SW 1271 (cell line): Measurements from ENCODE around the gene ZSCAN10.

ENCODE experiments used
- DNase-seq, 2 experiments: peaks; one replicate each; lab custom pipeline; 2025; lab: John Stamatoyannopoulos, UW

Gene ZSCAN10

GRCh38 chr16:3112058-3112880 lies 13.2 kb upstream of the ZSCAN10 start, which contains the start of gene ZNF205:
ZNF205 (plus strand) TSS chr16:3112586; CDS start chr16:3113431, 845 bp downstream.
- peak; percentile 41 to 63 for DNase-seq

- DNase-seq = peak; percentile 52 to 76
Measured at GRCh38 chr16:3106205-3106928, 7.3 kb upstream of the ZSCAN10 start.

GRCh38 chr16:3101841-3102470 lies 2.9 kb upstream of the ZSCAN10 start:
- no peak for DNase-seq

GRCh38 chr16:3101018-3101840 lies 2.1 kb upstream of the ZSCAN10 start:
- peak in 1 of 2 experiments; percentile 24 for DNase-seq

- DNase-seq = peak in 1 of 2 experiments; percentile 43
Measured at GRCh38 chr16:3099732-3100499, 822 bp upstream of the ZSCAN10 start.

- DNase-seq = no peak
Measured at GRCh38 chr16:3099395-3099731, 269 bp upstream of the ZSCAN10 start.

GRCh38 chr16:3097266-3097665 lies 1.8 kb downstream of the ZSCAN10 start:
- DNase-seq = no peak

- no peak for DNase-seq
Measured at GRCh38 chr16:3096362-3096761, 2.7 kb downstream of the ZSCAN10 start.

GRCh38 chr16:3095869-3096268 lies 3.2 kb downstream of the ZSCAN10 start:
- no peak for DNase-seq

GRCh38 chr16:3094289-3095027 lies 4.6 kb downstream of the ZSCAN10 start:
- no peak for DNase-seq

GRCh38 chr16:3092501-3092941 lies 6.6 kb downstream of the ZSCAN10 start:
- DNase-seq = no peak

GRCh38 chr16:3091551-3091950 lies 7.5 kb downstream of the ZSCAN10 start:
- DNase-seq = no peak

GRCh38 chr16:3089717-3090592 lies 9.1 kb downstream of the ZSCAN10 start:
- DNase-seq = no peak

GRCh38 chr16:3088925-3089716 lies 10.0 kb downstream of the ZSCAN10 start:
- no peak for DNase-seq

- DNase-seq = no peak
Measured at GRCh38 chr16:3088450-3088849, 10.6 kb downstream of the ZSCAN10 start.

GRCh38 chr16:3087243-3088235 lies 11.6 kb downstream of the ZSCAN10 start:
- DNase-seq = no peak

GRCh38 chr16:3086596-3087242 lies 12.4 kb downstream of the ZSCAN10 start:
- DNase-seq = no peak
